Measurements from ENCODE around the gene PRKN.

PRKN gene

GRCh38 chr6:161654209-161654608 lies 1073.4 kb downstream of the PRKN start:
- DNase-seq (ENCODE audit: low read depth), result no peak

- DNase-seq (ENCODE audit: low read depth), result no peak
These were observed 1075.6 kb downstream of the PRKN start for GRCh38 chr6:161651949-161652348.

- no peak for DNase-seq (ENCODE audit: low read depth)
These were observed 1077.7 kb downstream of the PRKN start for GRCh38 chr6:161649841-161650240.

- no peak for DNase-seq (ENCODE audit: low read depth)
These were observed 1078.5 kb downstream of the PRKN start for GRCh38 chr6:161649068-161649467.

- DNase-seq (ENCODE audit: low read depth), result no peak
These were observed 1080.3 kb downstream of the PRKN start for GRCh38 chr6:161647234-161647633.

- no peak for DNase-seq (ENCODE audit: low read depth)
These were observed 1083.0 kb downstream of the PRKN start for GRCh38 chr6:161644521-161644920.

GRCh38 chr6:161641175-161641574 lies 1086.4 kb downstream of the PRKN start:
- DNase-seq (ENCODE audit: low read depth), result no peak

- DNase-seq (ENCODE audit: low read depth), result no peak
These were observed 1087.8 kb downstream of the PRKN start for GRCh38 chr6:161639772-161640171.

- DNase-seq (ENCODE audit: low read depth), result no peak
These were observed 1089.9 kb downstream of the PRKN start for GRCh38 chr6:161637658-161638057.

GRCh38 chr6:161636882-161637430 lies 1090.6 kb downstream of the PRKN start:
- no peak for DNase-seq (ENCODE audit: low read depth)

GRCh38 chr6:161635975-161636374 lies 1091.6 kb downstream of the PRKN start:
- DNase-seq (ENCODE audit: low read depth), result no peak

GRCh38 chr6:161634916-161635315 lies 1092.7 kb downstream of the PRKN start:
- DNase-seq (ENCODE audit: low read depth), result no peak

- peak; percentile 83 for DNase-seq (ENCODE audit: low read depth)
These were observed 1095.8 kb downstream of the PRKN start for GRCh38 chr6:161631676-161632194.

GRCh38 chr6:161630674-161631073 lies 1096.9 kb downstream of the PRKN start:
- DNase-seq (ENCODE audit: low read depth), result peak; percentile 20

- DNase-seq (ENCODE audit: low read depth), result no peak
These were observed 1101.4 kb downstream of the PRKN start for GRCh38 chr6:161626132-161626676.

- DNase-seq (ENCODE audit: low read depth), result no peak
These were observed 1103.5 kb downstream of the PRKN start for GRCh38 chr6:161624111-161624510.

- DNase-seq (ENCODE audit: low read depth), result no peak
These were observed 1104.8 kb downstream of the PRKN start for GRCh38 chr6:161622779-161623178.

- DNase-seq (ENCODE audit: low read depth), result peak; percentile 34
These were observed 1108.6 kb downstream of the PRKN start for GRCh38 chr6:161618831-161619454.

GRCh38 chr6:161613711-161614110 lies 1113.9 kb downstream of the PRKN start:
- no peak for DNase-seq (ENCODE audit: low read depth)

- no peak for DNase-seq (ENCODE audit: low read depth)
These were observed 1118.8 kb downstream of the PRKN start for GRCh38 chr6:161608771-161609170.

- no peak for DNase-seq (ENCODE audit: low read depth)
These were observed 1119.8 kb downstream of the PRKN start for GRCh38 chr6:161607696-161608297.

- DNase-seq (ENCODE audit: low read depth), result no peak
These were observed 1125.2 kb downstream of the PRKN start for GRCh38 chr6:161602359-161602758.

- DNase-seq (ENCODE audit: low read depth), result no peak
These were observed 1128.7 kb downstream of the PRKN start for GRCh38 chr6:161598896-161599295.
